Gastroesophageal sphincter (tissue), 4 donors: ENCODE results near the gene GPRC5B. TPM values are rescaled to one million over a fixed set of nuclear protein-coding genes. Genes with fewer than 3 reads are reported as not detected.

ENCODE experiments used
- ATAC-seq: fragments of 150-250 bp; one replicate; pipeline ENCODE4 v1.9.1; 2016; ENCODE audit warnings: mild to moderate bottlenecking, moderate library complexity
- H3K27ac ChIP-seq, 4 donors: fragments of 200-600 bp; sonication (generic) in 3 of 4; 1 replicate in 3 of 4; 2 replicates in 1 of 4; pipeline ENCODE4 v1.5.1; 2016 to 2019
- H3K27me3 ChIP-seq: fragments of 200-600 bp; sonication (generic); one replicate; pipeline ENCODE4 v1.5.1; 2019
- H3K36me3 ChIP-seq, 2 donors: fragments of 200-600 bp; sonication (generic); one replicate each; pipeline ENCODE4 v1.5.1; 2019; ENCODE audit warnings: control low read depth in 1 of 2
- H3K4me1 ChIP-seq, 3 donors: fragments of 200-600 bp; sonication (generic); 1 replicate in 2 of 3; 2 replicates in 1 of 3; pipeline ENCODE4 v1.5.1; 2016 to 2019; ENCODE audit warnings: control low read depth in 2 of 3
- H3K4me3 ChIP-seq, 2 donors: fragments of 200-600 bp; sonication (generic); one replicate each; pipeline ENCODE4 v1.5.1; 2019; ENCODE audit warnings: mild to moderate bottlenecking in 1 of 2, moderate library complexity in 1 of 2
- H3K9me3 ChIP-seq, 3 donors: fragments of 200-600 bp; sonication (generic); one replicate each; pipeline ENCODE4 v1.5.1; 2017 to 2019; ENCODE audit warnings: control low read depth in 2 of 3
- EP300 ChIP-seq: sonication (generic); formaldehyde crosslinking; IDR thresholded peaks from one replicate; pipeline ENCODE4 v1.6.1; 2017; ENCODE audit warnings: antibody characterized with exemption, mild to moderate bottlenecking
- POLR2A ChIP-seq, 2 donors: fragments of 450-650 bp; IDR thresholded peaks; one replicate each; pipeline ENCODE4 v1.6.1; 2017; ENCODE audit warnings: antibody characterized with exemption in 2 of 2, mild to moderate bottlenecking in 2 of 2, moderate library complexity in 1 of 2
- POLR2AphosphoS5 ChIP-seq: sonication (generic); formaldehyde crosslinking; IDR thresholded peaks from one replicate; pipeline ENCODE4 v1.6.1; 2017; ENCODE audit warnings: antibody characterized with exemption
- WGBS, 2 donors: methylation state at CpG; one replicate each; pipeline ENCODE4 v1.1.5; 2018; ENCODE audit warnings: low coverage in 1 of 2; 5-methylcytosine and 5-hydroxymethylcytosine counted together
- total RNA-seq, 4 donors: library from RNA; depleted of rRNA; stranded (reverse); fragments of >200 nt; gene quantifications; one replicate each; pipeline ENCODE4 v1.1.0, GENCODE V29; 2016
- TF ChIP-seq, protein P1 (sequence below), 4 experiments: fragments of 200-600 bp in 2 of 4; fragments of 450-650 bp in 2 of 4; sonication (generic) in 1 of 4; IDR thresholded peaks; one replicate each; pipeline ENCODE4 v1.5.1; 2017 to 2019; ENCODE audit warnings: antibody characterized with exemption in 4 of 4, mild to moderate bottlenecking in 2 of 4, moderate library complexity in 2 of 4

Gene GPRC5B
- total RNA-seq, 4 donors from 2014 or later = 11.5 to 29.2 (median 20.5) TPM

- Histone ChIP-seq H3K27me3 (peaks cover 11% of the 10 kb centered on the region), H3K36me3 (no peaks in the 10 kb centered on the region), H3K9me3 (peaks cover 0 to 15% (median 0%) of the 10 kb centered on the region in 3 donors), H3K4me3 (no peak overlapping the region), H3K27ac (no peak overlapping the region), H3K4me1 (no peaks in the 10 kb centered on the region)
- TF ChIP-seq, protein P1, sequence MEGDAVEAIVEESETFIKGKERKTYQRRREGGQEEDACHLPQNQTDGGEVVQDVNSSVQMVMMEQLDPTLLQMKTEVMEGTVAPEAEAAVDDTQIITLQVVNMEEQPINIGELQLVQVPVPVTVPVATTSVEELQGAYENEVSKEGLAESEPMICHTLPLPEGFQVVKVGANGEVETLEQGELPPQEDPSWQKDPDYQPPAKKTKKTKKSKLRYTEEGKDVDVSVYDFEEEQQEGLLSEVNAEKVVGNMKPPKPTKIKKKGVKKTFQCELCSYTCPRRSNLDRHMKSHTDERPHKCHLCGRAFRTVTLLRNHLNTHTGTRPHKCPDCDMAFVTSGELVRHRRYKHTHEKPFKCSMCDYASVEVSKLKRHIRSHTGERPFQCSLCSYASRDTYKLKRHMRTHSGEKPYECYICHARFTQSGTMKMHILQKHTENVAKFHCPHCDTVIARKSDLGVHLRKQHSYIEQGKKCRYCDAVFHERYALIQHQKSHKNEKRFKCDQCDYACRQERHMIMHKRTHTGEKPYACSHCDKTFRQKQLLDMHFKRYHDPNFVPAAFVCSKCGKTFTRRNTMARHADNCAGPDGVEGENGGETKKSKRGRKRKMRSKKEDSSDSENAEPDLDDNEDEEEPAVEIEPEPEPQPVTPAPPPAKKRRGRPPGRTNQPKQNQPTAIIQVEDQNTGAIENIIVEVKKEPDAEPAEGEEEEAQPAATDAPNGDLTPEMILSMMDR (IDR thresholded peaks at IDR 0.05) = no peak
- TF ChIP-seq EP300 (no peak), POLR2A (IDR thresholded peaks at IDR 0.05) (no peak), POLR2AphosphoS5 (no peak)
- ATAC-seq = no peak
- 60 to 76% methylated on average over 5 to 7 of the region's 8 CpGs for whole genome bisulfite sequencing, 2 donors
Measured at GRCh38 chr16:19926449-19927390, 42.1 kb upstream of the GPRC5B start.

GRCh38 chr16:19923396-19923795 is 38.7 kb upstream of the GPRC5B start:
- no peaks in the 10 kb centered on the region for H3K4me1 ChIP-seq
- no peaks in the 10 kb centered on the region for H3K27me3 ChIP-seq
- no peaks in the 10 kb centered on the region for H3K36me3 ChIP-seq
- no peak for ATAC-seq
- no peak overlapping the region for H3K27ac ChIP-seq
- 72 to 76% methylated on average over 3 to 5 of the region's 5 CpGs for WGBS, 2 donors
- H3K4me3 ChIP-seq = no peak overlapping the region
- TF ChIP-seq EP300 = no peak
- no peak for TF ChIP-seq POLR2A (IDR thresholded peaks at IDR 0.05)
- TF ChIP-seq POLR2AphosphoS5 = no peak
- TF ChIP-seq, protein P1 (IDR thresholded peaks at IDR 0.05) = no peak
- H3K9me3 ChIP-seq = peaks cover 0 to 15% (median 0%) of the 10 kb centered on the region in 3 donors

DNA sequence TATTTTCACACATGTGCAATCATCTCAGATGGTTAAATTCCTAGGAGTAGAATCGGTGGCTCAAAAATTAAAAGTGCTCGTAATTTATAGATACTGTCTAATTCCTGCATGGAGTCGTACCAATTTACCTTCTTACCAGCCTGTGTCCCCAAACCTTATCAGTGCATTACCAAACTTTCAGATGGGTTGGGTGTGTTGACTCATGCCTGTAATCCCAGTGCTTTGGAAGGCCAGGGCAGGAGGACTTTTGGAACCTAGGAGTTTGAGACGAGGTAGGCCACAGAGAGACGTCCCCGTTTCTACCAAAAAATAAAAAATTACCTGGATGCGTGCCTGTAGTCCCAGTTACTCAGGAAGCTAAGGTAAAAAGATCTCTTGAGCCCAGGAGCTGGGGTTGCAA is 34.5 kb upstream of the GPRC5B start:
- Histone ChIP-seq H3K36me3 (no peaks in the 10 kb centered on the region), H3K4me3 (no peak overlapping the region), H3K27ac (no peak overlapping the region), H3K27me3 (no peaks in the 10 kb centered on the region), H3K9me3 (no peaks in the 10 kb centered on the region), H3K4me1 (no peaks in the 10 kb centered on the region)
- WGBS, 2 donors = 67 to 90% methylated on average over 1 to 7 of the region's 7 CpGs
- no peak for ATAC-seq
- TF ChIP-seq POLR2A (IDR thresholded peaks at IDR 0.05) (no peak), POLR2AphosphoS5 (no peak), EP300 (no peak)
- TF ChIP-seq, protein P1 (IDR thresholded peaks at IDR 0.05) = no peak

GRCh38 chr16:19916064-19916463 is 31.4 kb upstream of the GPRC5B start:
- Histone ChIP-seq H3K9me3 (peaks cover 0 to 9% (median 0%) of the 10 kb centered on the region in 3 donors), H3K4me1 (no peaks in the 10 kb centered on the region)

More at GRCh38 chr16:19916064-19916463, 31.4 kb upstream of the GPRC5B start:
- Histone ChIP-seq H3K36me3 (no peaks in the 10 kb centered on the region), H3K27ac (no peak overlapping the region), H3K4me3 (no peak overlapping the region), H3K27me3 (peaks cover 5% of the 10 kb centered on the region)
- no peak for ATAC-seq
- no peak for TF ChIP-seq POLR2A (IDR thresholded peaks at IDR 0.05)
- TF ChIP-seq, protein P1 (IDR thresholded peaks at IDR 0.05) = no peak
- no peak for TF ChIP-seq EP300
- TF ChIP-seq POLR2AphosphoS5 = no peak
- 85% methylated on average over 3 to 5 of the region's 5 CpGs for WGBS, 2 donors
